Hepatocyte (in vitro differentiated cells): ENCODE data around the gene BEND4.

ENCODE experiments used
- EZH2 ChIP-seq: fragments of 200-600 bp; sonication (generic); IDR thresholded peaks from 2 replicates; pipeline ENCODE4 v1.6.1; 2016; ENCODE audit warnings: antibody characterized with exemption, mild to moderate bottlenecking, borderline replicate concordance
- TF ChIP-seq, protein P1 (sequence below): fragments of 200-600 bp; sonication (generic); IDR thresholded peaks from 2 replicates; pipeline ENCODE4 v1.5.1; 2016; ENCODE audit warnings: antibody characterized with exemption, mild to moderate bottlenecking; ENCODE audit not compliant: poor library complexity

DNA sequence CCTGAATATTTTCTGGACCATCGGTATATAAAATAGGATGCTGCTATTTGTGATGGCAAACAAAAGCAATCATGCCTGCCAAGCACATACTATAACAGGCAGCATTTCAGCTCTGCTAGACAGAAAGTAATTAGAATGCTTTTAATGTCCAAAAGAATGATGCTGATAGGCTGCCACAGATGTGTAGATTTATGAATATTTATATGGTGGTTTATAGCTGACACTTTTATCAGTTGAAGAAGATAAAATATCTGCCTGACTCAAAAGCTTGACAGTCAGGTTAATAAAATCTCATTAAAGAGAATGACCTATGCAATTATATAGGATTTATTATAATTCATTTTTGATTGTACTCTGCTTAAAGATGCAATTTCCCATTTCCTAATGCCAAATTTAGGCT lies 4.0 kb downstream of the BEND4 start:
- TF ChIP-seq EZH2, result no peak
- TF ChIP-seq, protein P1, sequence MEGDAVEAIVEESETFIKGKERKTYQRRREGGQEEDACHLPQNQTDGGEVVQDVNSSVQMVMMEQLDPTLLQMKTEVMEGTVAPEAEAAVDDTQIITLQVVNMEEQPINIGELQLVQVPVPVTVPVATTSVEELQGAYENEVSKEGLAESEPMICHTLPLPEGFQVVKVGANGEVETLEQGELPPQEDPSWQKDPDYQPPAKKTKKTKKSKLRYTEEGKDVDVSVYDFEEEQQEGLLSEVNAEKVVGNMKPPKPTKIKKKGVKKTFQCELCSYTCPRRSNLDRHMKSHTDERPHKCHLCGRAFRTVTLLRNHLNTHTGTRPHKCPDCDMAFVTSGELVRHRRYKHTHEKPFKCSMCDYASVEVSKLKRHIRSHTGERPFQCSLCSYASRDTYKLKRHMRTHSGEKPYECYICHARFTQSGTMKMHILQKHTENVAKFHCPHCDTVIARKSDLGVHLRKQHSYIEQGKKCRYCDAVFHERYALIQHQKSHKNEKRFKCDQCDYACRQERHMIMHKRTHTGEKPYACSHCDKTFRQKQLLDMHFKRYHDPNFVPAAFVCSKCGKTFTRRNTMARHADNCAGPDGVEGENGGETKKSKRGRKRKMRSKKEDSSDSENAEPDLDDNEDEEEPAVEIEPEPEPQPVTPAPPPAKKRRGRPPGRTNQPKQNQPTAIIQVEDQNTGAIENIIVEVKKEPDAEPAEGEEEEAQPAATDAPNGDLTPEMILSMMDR, result no peak
